ENCODE data around the gene DES. TPM values are rescaled to one million over a fixed set of nuclear protein-coding genes. Genes with fewer than 3 reads are reported as not detected.
A peak's percentile ranks its signal among the peaks of the same experiment; 100 is the strongest.

The DES gene
- total and polyA plus RNA-seq, 9 of the 15 experiments (the other 6 are each of a cell fraction or from before 2014, with no cell fraction given) = 2.5 to 58.9 (median 21.9) TPM

DNA sequence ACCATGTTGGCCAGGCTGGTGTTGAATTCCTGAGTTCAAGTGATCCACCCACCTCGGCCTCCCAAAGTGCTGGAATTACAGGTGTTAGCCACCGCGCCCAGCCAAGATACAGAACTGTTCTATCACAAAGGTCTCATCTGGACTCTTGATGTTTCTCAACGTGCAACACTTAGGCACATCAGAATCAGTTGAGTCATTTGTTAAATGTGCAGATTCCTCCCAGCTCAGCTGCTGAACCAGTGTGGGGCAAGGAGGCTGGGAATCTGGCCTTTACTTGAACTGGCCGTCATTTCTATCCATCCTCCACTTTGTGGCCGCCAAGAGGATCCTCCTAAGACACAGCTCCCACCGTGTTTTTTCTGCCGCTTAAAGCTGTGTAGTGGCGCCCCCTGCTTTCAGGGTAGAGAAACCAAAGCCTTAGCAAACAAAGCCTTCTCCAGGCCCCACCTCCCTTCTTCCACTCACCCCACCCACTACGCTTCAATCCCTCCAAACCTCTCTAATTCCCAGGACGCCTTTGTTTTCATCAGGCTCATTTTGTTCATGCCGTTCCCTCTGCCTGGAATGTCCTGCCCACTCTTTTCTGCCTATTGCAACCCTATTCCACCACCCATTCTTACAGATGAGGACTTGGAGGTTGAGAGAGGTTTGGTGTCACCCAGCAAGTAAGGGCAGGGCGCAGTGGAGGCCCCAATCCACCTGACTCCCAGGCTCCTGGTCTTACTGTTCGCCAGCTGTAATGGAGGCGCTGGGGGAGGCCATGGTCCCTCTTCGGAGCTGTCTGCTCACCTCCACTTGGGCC lies 15.7 kb downstream of the DES start:
- 28% methylated on average over 13 of the region's 16 CpGs for WGBS (ENCODE audit: insufficient coverage, low coverage, missing lambda C conversion rate)
- POLR2A ChIA-PET = interaction anchor here (0.6 kb wide), 1 partner anchor 1093 kb away, joined by 3 read pairs; no protein-coding TSS in a partner anchor
- in situ Hi-C loops (cut with MboI) (no loop called here), intact Hi-C loops (cut with micrococcal nuclease) (loop anchor here (1.0 kb wide), 1 partner anchor 31 kb away; no protein-coding TSS in a partner anchor)
- Histone ChIP-seq H3K9me3 (replicated peaks; ENCODE audit: control insufficient read depth, insufficient read depth, low read depth, low read length) (no peaks in the 10 kb centered on the region), H3K9ac (ENCODE audit: insufficient read depth in 1 of 2, low read depth in 2 of 2, low read length in 2 of 2) (peak overlapping the region in 1 of 2 experiments; percentile 17; a peak in 1 of 4 replicates), H3K27ac (ENCODE audit: extremely low read depth, low read depth, low read length) (no peak overlapping the region), H3K36me3 (ENCODE audit: control insufficient read depth, insufficient read depth, low read length) (no peaks in the 10 kb centered on the region), H3K4me2 (ENCODE audit: insufficient read depth, low read length) (peak overlapping the region; percentile 18; the same call in 1 of the 2 replicates), H3K79me2 (ENCODE audit: control insufficient read depth, insufficient read depth, low read length) (no peaks in the 10 kb centered on the region), H3K4me1 (replicated peaks in 1 of 2; ENCODE audit: control insufficient read depth in 2 of 2, insufficient read depth in 2 of 2, low read length in 2 of 2) (peaks cover 8 to 23% of the 10 kb centered on the region in 2 experiments; a peak in 4 of 5 replicates), H4K20me1 (replicated peaks; ENCODE audit: control insufficient read depth, insufficient read depth, low read length) (no peaks in the 10 kb centered on the region), H3K27me3 (ENCODE audit: control insufficient read depth in 2 of 2, insufficient read depth in 2 of 2, low read length in 2 of 2) (no peaks in the 10 kb centered on the region), H2AFZ (ENCODE audit: low read depth, low read length) (peak overlapping the region; percentile 79), H3K9me1 (ENCODE audit: control insufficient read depth, insufficient read depth, low read length) (peaks cover 2% of the 10 kb centered on the region), H3K4me3 (no peak overlapping the region)
- ATAC-seq (peak; percentile 96), FAIRE-seq (peak; percentile 69), DNase-seq (ENCODE audit: extremely low read depth in 1 of 4, low spot score in 3 of 4) (peak; percentile 70 to 85 (median 74))
- CTCF ChIA-PET (ENCODE audit: low intra/inter-chr PET ratio) = interaction anchor here (0.9 to 2.4 kb wide), 2 partner anchors 28 to 30 kb away, joined by 4 to 21 read pairs; no protein-coding TSS in a partner anchor
- BruUV-seq (replicated peaks) = no TSS peak
- TF ChIP-seq SIRT6 (IDR thresholded peaks at IDR 0.05; ENCODE audit: low read depth, low read length) (no peak), RCOR1 (IDR thresholded peaks at IDR 0.05; ENCODE audit: borderline replicate concordance in 1 of 2, low read depth in 2 of 2, low read length in 2 of 2) (peak in 1 of 2 experiments; percentile 29; a peak in 1 of 4 replicates), ETS2 (tag; IDR thresholded peaks at IDR 0.05; ENCODE audit: borderline replicate concordance, poor library complexity, severe bottlenecking) (no peak), HDGF (IDR thresholded peaks at IDR 0.05) (peak; percentile 52; the same call in 1 of the 2 replicates), GABPB1 (CRISPR knock-in tag; IDR thresholded peaks at IDR 0.05) (no peak)
- TF ChIP-seq, protein P1, sequence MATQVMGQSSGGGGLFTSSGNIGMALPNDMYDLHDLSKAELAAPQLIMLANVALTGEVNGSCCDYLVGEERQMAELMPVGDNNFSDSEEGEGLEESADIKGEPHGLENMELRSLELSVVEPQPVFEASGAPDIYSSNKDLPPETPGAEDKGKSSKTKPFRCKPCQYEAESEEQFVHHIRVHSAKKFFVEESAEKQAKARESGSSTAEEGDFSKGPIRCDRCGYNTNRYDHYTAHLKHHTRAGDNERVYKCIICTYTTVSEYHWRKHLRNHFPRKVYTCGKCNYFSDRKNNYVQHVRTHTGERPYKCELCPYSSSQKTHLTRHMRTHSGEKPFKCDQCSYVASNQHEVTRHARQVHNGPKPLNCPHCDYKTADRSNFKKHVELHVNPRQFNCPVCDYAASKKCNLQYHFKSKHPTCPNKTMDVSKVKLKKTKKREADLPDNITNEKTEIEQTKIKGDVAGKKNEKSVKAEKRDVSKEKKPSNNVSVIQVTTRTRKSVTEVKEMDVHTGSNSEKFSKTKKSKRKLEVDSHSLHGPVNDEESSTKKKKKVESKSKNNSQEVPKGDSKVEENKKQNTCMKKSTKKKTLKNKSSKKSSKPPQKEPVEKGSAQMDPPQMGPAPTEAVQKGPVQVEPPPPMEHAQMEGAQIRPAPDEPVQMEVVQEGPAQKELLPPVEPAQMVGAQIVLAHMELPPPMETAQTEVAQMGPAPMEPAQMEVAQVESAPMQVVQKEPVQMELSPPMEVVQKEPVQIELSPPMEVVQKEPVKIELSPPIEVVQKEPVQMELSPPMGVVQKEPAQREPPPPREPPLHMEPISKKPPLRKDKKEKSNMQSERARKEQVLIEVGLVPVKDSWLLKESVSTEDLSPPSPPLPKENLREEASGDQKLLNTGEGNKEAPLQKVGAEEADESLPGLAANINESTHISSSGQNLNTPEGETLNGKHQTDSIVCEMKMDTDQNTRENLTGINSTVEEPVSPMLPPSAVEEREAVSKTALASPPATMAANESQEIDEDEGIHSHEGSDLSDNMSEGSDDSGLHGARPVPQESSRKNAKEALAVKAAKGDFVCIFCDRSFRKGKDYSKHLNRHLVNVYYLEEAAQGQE (IDR thresholded peaks at IDR 0.05; ENCODE audit: borderline replicate concordance) = peak; percentile 81
- TF ChIP-seq, protein P1 (CRISPR knock-in tag; IDR thresholded peaks at IDR 0.05; ENCODE audit: low read depth) = no peak
- TF ChIP-seq, protein P2, sequence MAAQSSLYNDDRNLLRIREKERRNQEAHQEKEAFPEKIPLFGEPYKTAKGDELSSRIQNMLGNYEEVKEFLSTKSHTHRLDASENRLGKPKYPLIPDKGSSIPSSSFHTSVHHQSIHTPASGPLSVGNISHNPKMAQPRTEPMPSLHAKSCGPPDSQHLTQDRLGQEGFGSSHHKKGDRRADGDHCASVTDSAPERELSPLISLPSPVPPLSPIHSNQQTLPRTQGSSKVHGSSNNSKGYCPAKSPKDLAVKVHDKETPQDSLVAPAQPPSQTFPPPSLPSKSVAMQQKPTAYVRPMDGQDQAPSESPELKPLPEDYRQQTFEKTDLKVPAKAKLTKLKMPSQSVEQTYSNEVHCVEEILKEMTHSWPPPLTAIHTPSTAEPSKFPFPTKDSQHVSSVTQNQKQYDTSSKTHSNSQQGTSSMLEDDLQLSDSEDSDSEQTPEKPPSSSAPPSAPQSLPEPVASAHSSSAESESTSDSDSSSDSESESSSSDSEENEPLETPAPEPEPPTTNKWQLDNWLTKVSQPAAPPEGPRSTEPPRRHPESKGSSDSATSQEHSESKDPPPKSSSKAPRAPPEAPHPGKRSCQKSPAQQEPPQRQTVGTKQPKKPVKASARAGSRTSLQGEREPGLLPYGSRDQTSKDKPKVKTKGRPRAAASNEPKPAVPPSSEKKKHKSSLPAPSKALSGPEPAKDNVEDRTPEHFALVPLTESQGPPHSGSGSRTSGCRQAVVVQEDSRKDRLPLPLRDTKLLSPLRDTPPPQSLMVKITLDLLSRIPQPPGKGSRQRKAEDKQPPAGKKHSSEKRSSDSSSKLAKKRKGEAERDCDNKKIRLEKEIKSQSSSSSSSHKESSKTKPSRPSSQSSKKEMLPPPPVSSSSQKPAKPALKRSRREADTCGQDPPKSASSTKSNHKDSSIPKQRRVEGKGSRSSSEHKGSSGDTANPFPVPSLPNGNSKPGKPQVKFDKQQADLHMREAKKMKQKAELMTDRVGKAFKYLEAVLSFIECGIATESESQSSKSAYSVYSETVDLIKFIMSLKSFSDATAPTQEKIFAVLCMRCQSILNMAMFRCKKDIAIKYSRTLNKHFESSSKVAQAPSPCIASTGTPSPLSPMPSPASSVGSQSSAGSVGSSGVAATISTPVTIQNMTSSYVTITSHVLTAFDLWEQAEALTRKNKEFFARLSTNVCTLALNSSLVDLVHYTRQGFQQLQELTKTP (IDR thresholded peaks at IDR 0.05; ENCODE audit: low read depth in 1 of 2, partially characterized antibody in 2 of 2) = no peak

Data from K562 (cell line).